Brain pericyte (primary cell): ENCODE measurements around the gene ATF5.

Experiments
- DNase-seq: peaks from one replicate; pipeline ENCODE4 v3.0.0-alpha.2; 2012; ENCODE audit warnings: low read depth, low spot score

The ATF5 gene

DNA sequence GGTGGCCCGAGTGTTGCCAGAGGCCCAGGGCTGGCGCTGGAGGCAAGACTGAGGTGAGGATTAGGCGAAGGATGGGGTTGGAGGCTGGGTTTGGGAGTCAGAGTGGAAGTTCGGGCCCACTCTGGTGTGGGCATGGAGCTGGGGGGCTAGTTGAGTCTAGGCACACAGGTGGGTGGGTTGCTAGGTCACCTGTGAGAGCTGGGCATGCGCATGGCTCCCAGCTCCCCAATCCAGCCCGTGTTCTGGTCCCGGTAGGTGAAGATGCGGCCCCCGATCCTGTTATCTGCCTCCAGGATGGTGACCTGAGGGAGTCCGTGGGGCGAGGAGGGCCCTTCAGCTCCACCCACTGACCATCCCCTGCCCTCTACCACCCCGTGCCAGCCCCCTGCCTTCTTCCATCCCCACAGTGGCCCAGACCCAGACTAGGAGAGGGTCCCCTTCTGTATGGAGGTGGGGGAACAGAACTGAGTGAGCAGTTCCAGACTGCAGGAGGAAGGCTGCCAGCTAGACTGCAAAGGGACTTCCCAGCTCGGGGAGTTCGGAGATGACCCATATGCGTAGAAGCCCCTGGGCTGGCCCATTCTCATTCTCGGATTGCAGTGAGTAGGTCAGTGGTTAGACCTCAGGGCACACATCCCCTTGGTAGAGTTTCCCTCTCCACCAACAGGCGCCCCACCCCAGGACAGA lies 34.0 kb upstream of the ATF5 start:
- no peak for DNase-seq

DNA sequence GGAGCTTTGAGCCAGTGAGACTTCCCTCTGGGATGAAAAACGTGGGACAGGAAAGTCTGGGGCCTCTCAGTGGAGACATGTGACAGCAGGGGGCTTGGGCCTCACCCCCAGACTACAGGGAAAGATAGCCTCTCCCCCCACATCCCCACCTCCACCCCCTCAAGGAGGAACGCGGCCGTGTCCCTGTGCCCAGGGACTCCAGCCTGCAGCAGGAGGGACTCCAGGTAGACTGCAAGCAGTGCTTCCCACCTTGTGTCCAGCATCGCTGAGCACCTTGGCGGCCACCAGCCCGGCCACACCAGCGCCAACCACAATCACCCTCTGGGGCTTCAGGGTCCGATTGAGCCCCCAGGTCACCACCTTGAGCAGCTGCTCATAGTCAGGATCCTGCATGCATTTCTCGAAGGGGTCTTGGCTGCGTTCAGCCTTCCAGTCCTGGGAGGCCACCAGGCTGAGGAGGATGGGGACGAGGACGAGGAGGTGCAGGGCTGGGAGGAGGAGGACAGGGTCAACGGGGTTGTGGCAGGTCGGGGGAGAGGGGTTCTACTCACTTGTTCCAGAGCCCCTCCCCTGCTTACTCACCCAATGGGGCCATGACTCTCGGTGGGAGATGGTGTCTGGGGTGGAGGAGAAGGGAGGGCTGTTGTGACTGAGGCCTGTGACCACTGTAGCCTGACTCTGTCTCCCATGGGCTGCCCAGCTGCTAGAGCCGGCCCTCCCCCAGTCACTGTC lies 33.3 kb upstream of the ATF5 start:
- no peak for DNase-seq

DNA sequence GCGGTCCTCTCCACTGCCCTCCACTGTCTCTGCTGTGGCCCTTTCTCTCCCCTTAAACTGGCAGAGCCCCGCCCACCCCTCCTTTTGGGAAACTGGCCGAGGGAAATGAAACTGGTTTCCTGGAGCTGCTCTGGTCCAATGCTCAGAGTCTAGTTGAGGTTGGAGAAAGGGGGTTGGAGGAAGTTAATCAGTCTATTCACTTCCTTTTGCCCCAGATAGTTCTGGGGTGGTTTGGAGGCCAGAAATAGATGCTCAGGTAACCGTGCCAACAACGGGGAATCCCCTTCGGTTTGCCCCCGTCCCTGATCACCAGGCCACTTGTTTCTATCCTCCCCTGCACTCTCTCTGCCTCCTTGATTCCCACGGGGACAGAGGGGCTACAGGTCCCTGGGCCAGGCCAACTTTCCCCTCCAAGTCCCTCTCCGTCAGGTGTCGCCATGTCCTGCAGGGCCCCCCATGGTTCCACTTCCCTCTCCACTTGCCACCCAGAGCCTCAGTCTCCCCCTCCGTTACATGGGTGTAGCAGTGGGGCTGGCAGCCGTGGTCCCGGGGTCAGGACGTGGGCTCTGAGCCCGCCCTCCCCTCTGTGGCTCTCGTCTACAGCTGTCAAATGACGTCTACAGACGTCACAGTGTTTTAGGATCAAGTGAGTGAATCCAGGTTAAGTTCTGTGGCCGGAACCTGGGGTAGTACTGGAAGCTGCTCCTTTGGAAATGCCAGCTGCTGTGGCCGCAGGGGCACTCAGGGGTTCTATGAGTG lies 32.0 kb upstream of the ATF5 start, which contains the start of gene IL4I1:
Gene IL4I1, minus strand, starts transcription at position 25 of the 759 bp plus-strand sequence. CDS start 727 bp downstream, outside the sequence.
- no peak for DNase-seq

DNA sequence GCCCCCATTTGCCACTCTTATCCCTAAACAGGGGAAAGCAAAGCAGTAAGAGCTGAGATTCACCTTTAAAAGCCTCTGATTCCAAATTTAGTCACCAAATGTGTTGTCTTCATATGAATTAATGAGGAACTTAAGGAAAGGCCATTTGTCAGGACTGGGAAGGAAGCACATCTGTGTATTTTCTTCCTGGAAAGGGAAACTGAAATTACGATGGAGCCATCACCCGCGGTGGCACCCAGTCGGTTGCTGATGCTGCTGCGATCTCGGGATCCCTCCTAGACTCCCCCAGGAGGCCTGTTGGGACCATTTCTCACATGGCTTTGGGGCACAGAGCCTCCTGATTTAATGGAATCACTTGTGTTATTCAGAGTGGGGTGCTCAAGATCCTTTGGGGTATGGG lies 24.9 kb upstream of the ATF5 start:
- no peak for DNase-seq

DNA sequence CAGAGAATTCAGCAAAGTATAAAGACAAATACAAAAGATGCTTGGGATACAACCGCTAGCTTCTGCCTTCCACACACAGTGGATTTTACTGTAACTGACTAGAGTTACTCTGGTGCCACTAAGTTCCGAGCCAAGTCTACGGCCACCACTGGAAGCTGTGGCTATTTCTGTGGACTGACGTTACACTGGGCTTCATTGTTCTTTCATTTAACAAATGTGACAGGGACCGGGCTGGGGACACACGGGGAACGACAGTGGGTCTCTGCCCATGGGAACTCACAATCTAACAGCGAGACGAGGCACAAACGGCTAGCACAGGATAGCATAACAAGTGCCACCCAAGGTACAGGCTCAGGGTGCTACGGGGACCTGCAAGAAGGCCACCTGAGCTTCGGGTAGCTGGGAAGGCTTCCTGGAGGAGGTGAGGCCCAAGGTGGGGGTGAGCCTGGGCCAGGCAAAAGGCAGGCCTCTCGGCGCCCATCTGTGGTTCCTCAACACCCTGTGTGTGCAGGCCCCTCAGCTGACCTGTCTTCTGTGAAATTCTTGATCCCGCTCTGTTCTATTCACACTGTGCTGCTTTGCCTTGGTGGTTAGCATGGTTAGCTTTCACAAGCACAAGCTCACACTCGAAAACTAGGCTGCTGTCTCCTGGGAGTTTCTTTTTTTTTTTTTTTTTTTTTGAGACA lies 22.0 kb upstream of the ATF5 start:
- no peak for DNase-seq

DNA sequence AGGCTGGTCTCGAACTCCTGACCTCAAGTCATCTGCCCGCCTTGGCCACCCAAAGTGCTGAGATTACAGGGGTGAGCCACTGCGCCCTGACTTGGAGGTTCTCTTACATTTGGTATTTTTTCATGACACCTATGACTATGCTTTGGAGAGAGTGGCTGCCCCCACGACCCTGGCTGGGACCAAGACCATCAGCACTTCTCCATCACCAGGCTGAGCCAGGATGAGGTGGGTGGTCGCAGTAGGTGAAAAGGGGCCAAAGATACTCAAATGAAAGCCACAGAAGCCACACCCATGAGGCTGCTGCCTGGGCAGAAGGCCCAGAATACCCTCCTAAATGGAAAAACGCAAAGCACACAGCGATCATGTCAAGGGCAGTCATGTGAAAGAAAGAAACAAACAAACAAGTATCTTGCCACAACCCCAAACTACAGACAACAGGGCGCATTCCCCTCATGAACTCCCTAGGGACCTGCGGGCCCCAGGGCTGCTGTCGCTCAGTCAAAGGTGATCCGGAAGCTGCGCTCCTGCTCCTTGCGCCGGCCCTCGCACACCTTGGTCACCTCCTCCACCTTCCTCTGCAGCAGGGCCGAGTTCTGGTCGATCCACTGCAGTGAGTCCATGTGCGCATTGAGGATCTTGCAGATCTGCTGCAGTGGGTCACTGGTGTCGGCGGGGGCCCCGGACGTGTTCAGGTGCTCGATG lies 21.1 kb upstream of the ATF5 start:
- no peak for DNase-seq

DNA sequence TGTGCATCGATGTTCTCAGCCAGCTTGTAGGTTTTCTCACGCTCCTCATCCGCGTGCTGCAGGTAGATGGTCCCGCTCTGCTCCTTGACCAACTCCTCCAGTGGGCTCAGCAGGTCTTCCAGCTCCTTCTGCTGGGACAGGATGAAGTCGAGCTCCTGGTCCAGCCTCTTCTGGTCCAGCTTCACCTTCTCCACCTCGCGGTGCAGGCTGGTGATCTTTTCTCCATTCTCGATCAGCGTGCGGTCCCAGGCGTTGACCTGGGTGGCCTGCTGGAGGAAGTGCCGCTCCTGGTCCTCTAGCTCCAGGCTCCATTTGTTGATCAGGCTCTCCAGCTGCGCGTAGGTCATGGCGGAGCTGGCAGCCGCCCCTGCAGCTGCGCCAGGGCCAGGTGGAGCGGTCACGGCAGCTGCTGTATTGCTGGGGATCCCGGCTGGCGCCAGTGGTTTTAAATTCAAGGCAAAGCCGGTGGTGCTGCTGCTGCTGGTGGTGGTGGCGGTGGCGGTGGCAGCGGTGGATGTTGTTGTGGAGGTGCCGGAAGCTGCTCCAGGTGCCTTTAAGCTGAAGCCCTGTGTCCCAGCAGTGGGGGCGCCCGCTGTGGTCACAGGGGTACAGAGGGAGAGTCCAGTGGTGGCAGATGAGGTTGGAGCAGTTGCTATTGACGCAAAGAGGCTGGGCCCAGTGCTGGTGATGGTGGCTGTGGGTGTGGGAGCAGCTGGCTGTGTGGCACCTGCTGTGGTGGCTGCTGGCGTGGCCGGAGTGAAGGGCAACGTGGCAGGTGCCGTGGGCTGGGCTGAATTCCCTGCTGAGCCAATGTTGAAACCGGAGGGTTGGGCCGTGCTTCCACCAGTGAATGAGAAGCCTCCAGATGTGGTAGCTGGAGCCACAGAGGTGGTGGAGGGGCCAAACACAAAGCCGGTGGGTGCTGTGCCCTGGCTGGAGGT lies 20.3 kb upstream of the ATF5 start:
- no peak for DNase-seq

DNA sequence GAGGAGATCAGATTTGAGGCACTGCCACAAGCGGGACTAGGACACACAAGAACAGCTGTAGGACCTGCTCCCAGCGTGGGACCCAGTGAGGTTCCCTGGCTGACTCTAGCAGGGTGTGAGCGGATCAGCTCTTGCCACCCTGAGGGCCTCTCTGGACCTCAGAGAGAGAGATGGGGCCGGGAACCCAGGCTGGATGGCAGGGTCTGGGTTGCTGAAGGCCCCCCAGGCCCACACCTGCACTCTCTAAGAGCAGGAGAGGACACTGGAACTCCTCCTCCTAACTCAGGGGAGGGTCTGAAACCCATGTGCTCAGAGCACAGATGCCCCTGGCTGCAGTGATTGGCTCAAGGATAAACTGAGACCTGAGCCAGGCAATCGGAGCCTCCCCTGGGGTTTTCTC lies 18.8 kb upstream of the ATF5 start:
- no peak for DNase-seq

DNA sequence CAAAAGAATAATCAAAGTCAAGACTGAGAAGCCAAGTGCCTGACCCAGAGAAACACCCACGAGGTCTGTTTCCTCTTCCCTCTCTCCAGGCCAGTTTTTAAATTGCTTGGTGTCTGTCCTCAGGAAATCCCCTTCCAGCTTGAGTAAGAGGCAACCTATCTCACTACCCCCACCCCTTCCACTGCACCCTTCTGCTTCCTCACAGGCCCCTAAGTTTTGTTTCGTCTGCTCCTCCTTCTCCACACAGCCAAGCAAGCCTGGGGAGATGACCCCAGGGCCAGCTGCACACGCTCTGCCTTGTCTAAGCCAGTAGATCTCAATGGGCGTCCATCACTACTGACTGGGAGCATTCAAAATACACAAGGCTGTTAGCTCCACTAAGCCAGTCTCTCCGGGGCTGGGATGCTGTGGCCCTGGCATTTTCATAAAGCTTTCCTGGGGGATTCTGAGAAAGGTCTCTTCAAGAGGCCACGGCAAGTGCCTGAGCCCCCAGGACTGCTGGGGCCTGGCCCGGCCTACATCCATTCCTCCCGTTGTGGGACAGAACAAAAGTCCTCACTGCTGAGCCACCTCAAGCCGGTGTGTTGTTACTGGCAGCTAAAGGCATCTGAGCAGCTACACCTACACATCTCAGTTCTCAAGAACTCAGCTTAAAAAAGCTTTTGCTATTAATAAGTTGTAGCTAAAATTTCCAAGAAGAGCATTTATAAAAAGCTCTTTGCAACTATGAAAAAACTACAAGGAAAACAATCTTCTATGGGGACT lies 17.4 kb upstream of the ATF5 start:
- no peak for DNase-seq

DNA sequence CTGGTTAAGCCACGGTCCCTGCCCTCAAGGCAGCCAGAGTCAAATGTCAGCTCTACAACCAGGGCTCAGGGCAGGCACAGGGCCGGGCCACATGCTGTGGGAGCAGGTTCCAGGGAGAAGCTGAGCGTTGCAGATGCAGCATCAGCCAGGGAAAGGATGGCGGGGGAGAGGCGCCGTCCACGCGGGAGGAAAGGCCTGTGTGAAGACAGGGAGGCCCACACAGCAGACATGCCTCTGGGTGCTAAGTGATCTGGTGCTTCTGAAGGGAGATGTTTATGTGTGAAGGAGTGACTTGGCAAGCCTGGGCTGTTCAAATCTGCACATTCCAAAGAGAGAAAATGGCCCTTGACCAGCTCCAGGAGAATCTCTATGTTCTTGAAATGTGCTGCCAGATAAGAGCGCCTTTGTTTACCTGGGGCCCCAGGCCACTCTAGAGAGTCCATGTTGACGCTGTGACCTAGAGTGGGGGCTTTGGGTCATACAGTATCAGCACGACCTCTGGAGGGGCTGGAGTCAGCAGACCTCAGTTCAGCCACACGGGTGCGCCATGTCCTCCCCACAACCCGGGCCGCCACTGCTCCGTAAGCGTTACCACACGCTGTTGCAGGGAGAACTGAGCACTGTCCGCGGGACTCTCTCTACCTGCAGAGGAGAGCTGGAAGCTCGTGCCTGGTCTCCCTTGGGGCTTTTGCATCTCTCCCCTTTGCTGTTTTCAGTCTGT lies 15.9 kb upstream of the ATF5 start:
- DNase-seq = no peak

DNA sequence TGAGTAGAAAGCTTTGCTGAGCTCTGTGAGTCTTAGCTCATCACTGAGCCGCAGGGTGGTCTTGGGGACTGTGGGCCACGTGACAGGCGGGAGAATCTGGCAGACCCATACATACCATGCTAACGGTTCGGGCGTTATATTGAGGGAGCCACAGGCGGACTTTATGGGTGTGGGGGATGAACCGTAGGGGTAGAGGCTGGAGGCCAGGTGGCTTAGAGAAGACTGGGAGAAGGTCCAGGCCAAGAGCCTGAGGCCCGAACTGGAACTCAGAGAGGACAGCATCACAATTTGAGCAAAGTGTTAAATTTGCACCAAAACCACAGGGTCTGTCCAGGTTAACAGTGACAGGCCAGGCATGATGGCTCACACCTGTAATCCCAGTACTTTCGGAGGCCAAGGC lies 15.3 kb upstream of the ATF5 start:
- DNase-seq = no peak

DNA sequence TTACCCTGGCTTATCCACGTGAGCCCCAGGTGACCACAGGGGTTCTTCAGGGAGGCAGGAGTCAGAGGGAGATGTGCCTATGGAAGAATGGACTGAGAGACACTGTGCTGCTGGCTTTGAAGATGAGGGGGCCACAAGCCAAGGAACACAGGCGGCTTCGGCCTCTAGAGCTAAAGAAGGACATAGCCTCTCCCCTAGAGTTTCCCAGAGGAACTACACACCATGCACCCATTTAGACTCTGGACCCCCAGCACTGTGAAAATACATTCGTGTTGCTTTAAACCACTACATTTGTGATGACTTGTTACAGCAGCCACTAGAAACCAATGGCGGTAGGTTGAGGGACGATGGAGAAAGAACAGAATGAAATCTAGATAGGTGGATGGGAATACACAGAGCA lies 13.7 kb upstream of the ATF5 start:
- DNase-seq = no peak

DNA sequence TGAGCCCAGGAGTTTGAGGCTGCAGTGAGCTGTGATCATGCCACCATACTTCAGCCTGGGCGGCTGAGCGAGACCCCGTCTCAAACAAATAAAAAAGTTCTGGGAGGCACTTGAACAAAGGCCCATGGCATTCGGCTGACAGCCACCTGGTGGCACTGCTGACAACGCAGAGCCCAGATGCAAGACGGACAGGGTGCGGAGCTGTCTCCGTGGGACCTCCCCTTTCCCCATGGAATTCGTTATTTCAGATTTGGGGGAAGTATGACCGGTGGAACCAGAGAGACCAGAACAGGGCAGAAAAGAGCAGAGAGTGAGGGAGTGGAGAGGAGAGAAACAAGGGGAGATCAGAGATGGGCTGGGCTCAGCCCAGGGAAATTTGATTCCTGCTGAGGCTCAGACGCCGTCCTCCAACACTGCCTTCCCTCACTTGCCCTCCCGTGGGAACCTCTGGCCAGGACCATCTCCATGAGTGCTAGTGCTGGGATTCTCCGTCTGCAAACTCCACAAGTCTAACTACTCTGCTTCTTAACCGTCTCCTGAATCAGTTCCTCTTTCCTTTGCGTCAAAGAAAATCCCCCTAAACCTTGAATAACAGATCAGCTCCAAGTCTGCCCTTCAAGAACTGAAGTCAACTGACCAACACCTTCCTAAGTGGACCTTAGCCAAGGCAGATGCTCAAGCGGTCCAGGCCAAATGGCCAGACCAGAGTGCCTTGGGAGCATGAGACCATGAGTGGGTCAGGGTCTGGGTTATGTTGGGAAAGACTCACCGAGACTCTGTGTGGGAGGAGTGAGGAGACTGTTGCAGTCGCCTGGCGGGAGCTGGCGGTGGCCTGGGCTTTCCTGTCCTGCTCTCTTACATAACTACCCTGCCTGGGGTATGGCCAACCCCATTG lies 11.9 kb upstream of the ATF5 start:
- DNase-seq = no peak

DNA sequence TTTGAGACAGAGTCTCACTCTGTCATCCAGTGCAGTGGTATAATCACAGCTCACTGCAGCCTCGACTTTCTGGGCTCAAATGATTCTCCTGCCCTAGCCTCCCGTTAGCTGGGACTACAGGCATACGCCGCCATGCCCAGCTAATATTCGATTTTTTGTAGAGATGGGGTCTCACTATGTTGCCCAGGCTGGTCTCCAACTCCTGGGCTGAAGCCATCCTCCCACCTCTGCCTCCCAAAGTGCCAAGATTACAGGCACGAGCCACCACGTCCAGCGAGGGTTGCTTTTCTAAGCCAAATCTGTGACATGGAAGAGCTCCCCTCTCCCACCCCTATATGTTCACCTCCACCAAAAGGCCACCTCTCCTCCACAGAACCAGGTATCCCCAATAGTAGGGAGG lies 10.9 kb upstream of the ATF5 start:
- DNase-seq = no peak

DNA sequence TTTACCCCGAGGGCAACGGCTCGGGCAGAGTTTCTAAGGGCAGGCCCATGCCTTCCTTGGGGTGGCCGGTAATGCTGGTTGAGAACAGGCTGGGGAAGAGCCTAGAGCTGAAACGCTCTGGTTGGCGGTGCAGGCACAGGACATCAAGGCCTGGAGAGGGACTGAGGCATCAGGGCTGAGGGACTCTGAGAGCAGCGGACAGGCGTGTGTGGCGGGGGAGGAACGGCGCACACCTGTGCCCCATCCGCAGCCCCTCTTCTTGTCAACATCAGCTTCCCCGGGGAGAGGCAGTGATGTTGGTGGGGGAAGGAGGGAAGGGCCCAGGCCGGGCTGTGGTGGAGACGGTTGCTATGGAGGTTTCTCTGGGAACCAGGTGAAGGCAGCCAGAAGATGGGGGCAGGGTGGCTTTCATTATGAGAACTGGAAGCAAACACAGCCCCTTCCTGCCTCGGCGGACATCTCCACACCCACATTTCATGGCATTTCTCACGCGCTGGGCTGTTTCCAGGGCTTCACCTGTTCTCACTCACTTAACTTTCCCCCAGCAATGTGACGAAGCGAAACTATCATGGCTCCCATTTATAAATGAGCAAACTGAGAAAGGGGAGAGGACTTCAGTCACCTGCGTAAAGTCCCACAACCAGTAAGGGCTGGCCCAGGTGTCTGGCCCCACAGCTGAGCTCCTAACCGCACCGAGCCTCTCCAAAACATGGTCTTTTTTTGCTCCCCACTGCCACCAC lies 8.2 kb upstream of the ATF5 start:
- no peak for DNase-seq

DNA sequence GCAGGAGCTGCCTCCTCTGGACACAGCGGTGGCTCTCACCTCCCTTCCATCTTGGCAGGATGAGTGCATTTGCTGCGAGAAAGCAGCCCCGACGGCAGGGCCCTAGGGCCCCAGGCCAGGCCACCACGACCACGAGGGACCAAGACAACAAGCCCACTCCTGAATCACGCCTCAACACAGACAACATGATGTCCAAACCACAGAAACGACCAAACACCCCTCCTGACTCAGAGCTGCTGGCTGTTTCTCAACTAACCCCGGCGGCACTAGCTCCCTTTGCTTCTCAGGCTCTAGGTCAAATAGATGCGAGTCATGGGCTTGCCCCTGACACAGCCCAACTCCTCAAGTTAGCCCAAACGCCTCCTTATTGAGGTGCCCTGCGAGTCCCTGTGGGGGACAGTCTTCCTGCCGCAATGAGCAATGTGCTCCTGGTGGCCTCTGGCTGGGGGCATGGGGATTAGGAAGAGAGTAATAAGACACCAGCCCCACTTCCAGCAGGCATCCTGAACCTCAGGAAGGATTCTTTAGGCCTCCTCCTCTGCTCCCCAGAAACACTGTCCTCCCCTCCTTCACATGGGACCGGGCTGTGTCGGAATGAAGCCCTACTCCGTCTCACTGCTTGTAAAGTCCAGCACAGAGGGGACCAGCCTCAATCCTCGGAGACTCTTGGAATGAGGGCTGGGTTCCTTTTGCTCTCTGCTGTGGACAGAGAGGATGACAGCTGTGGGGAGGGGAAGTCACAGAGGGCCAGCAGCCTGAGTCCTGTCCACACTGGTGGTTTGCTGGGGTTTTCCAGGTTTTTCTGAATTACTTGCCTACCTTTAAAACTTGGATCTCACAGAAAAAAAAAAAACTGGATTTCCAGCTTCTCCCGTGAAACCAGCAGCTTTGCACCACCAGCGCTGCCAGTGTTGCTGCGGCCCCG lies 6.9 kb upstream of the ATF5 start:
- DNase-seq = no peak
